ENCODE measurements around the gene FIBP. TPM values are rescaled to one million over a fixed set of nuclear protein-coding genes. Genes with fewer than 3 reads are reported as not detected.
A peak's percentile ranks its signal among the peaks of the same experiment; 100 is the strongest.

The FIBP gene
- total RNA-seq, 1 experiment from 2014 or later = 221 TPM

DNA sequence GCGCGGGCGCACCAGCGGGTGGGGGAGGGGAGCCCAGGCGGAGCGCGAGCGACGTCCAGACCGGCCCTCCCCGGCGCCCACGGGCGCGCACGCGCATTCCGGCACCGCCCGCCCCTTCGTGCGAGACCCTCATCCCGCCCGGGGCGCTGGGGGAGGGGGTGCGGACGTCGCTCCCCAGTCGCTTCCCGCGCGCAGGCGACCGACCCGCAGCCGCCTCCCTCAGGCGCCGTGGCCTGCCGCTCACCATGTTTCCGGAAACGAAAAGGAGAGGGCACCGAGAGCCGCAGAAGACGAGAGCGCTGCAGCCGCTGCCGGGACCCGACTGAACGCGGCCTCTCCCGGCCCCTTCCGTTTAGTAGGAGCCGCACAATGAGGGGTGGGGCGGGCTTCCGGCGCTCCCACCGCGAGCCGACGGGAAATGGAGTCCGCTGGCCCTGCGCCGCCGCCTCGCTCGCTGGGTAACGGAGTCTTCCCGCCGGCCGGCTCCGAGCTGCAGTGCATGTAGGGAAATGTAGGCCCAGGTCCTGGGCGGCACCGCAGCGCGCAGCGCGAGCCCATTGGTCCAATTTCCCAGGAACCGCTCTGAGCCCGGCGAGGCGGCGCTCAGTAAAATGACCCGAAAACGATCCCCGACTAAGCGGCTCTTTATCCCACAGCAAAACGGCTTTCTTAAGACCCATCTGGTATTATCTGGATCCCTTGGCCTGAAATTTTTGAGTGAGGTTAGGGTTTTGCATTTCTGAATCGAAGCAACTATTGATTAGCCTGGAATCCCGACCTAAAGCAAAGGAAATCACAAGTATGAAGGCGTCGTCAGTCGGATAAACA lies 30.2 kb downstream of the FIBP start, which contains the start of gene CFL1:
Gene CFL1, minus strand, starts transcription at position 328 of the 828 bp plus-strand sequence. Its CDS starts 81 bp downstream, at position 247.
- POLR2A ChIA-PET (ENCODE audit: unreplicated experiment) = interaction anchor here (0.5 to 1.4 kb wide), 8 partner anchors 9 to 1518 kb away, joined by 3 to 6 read pairs (median 4); partner anchors contain the start of genes CCDC85B, CCDC88B and RELA
- Histone ChIP-seq H2AFZ (ENCODE audit: low read length) (peak within 1 kb of the TSS; percentile 93), H3K4me1 (ENCODE audit: insufficient read depth, low read length) (peaks cover 42% of the 10 kb centered on the region), H3K4me2 (ENCODE audit: low read length) (peak within 1 kb of the TSS; percentile 98), H3K79me2 (ENCODE audit: low read length) (peaks cover 68% of the 10 kb centered on the region), H3F3A (ENCODE audit: low read length, unreplicated experiment) (peaks cover 11% of the 10 kb centered on the region), H3K27me3 (ENCODE audit: low read length) (no peaks in the 10 kb centered on the region), H3K9ac (ENCODE audit: low read length) (peak within 1 kb of the TSS; percentile 90), H3K4me3 (ENCODE audit: low read length) (peak within 1 kb of the TSS; percentile 79), H3K36me3 (ENCODE audit: low read depth, low read length) (peaks cover 37% of the 10 kb centered on the region), H4K20me1 (ENCODE audit: low read length) (peaks cover 45% of the 10 kb centered on the region), H3K9me3 (ENCODE audit: low read length) (no peaks in the 10 kb centered on the region), H3K9me2 (replicated peaks; ENCODE audit: low read length) (no peaks in the 10 kb centered on the region), H3K27ac (ENCODE audit: low read length) (peak within 1 kb of the TSS; percentile 74)
- BruUV-seq (replicated peaks) = no TSS peak
- TF ChIP-seq EZH2 (IDR thresholded peaks at IDR 0.05; ENCODE audit: low read length, unreplicated experiment) = no peak
- intact Hi-C loops (cut with micrococcal nuclease) = loop anchor here (2.0 kb wide), 1 partner anchor 31 kb away; the partner anchor contains the start of gene FIBP
- CTCF ChIA-PET = interaction anchor here (0.5 to 2.6 kb wide), 2 partner anchors 31 to 143 kb away, joined by 3 to 26 read pairs; partner anchors contain the start of gene FIBP
- peak; percentile 99 for DNase-seq
- peak; percentile 57 for ATAC-seq

DNA sequence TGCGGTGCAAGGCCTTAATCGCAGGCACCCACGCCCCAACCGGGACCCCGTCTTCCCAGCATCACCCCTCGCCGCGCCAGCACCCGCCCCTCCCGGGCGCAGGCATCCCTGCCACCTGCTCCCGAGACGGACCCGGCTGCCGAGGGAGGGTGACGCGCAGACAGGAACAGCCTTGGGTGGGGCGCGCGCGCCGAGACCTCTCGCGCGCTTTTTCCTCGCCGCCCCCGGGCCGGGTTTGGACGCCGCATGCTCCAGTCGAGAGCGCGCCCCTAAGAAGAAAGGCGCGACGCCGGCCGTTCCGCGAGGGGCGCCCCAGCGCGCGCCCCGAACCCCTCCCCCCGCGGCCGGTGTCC lies 30.8 kb downstream of the FIBP start:
- H3K36me3 ChIP-seq (ENCODE audit: low read depth, low read length) = peaks cover 42% of the 10 kb centered on the region
- H3K4me3 ChIP-seq (ENCODE audit: low read length) = peak overlapping the region; percentile 79
- no peak for ATAC-seq
- H3K9me3 ChIP-seq (ENCODE audit: low read length) = no peaks in the 10 kb centered on the region
- no peaks in the 10 kb centered on the region for H3K9me2 ChIP-seq (replicated peaks; ENCODE audit: low read length)
- no peaks in the 10 kb centered on the region for H3K27me3 ChIP-seq (ENCODE audit: low read length)
- ChIA-PET POLR2A (ENCODE audit: unreplicated experiment) (interaction anchor here (0.6 kb wide), 1 partner anchor 40 kb away, joined by 3 read pairs; no protein-coding TSS in a partner anchor), CTCF (interaction anchor here (0.5 kb wide), 1 partner anchor 88 kb away, joined by 6 read pairs; no protein-coding TSS in a partner anchor)
- H3K9ac ChIP-seq (ENCODE audit: low read length) = peak overlapping the region; percentile 90
- intact Hi-C loops (cut with micrococcal nuclease) = no loop called here
- H3K27ac ChIP-seq (ENCODE audit: low read length) = peak overlapping the region; percentile 72
- peaks cover 49% of the 10 kb centered on the region for H4K20me1 ChIP-seq (ENCODE audit: low read length)
- BruUV-seq (replicated peaks) = no TSS peak
- H3K4me2 ChIP-seq (ENCODE audit: low read length) = peak overlapping the region; percentile 95
- TF ChIP-seq EZH2phosphoT487 (IDR thresholded peaks at IDR 0.05; ENCODE audit: borderline replicate concordance, low read length) (no peak), EZH2 (IDR thresholded peaks at IDR 0.05; ENCODE audit: low read length, unreplicated experiment) (no peak)
- TF ChIP-seq, protein P1, sequence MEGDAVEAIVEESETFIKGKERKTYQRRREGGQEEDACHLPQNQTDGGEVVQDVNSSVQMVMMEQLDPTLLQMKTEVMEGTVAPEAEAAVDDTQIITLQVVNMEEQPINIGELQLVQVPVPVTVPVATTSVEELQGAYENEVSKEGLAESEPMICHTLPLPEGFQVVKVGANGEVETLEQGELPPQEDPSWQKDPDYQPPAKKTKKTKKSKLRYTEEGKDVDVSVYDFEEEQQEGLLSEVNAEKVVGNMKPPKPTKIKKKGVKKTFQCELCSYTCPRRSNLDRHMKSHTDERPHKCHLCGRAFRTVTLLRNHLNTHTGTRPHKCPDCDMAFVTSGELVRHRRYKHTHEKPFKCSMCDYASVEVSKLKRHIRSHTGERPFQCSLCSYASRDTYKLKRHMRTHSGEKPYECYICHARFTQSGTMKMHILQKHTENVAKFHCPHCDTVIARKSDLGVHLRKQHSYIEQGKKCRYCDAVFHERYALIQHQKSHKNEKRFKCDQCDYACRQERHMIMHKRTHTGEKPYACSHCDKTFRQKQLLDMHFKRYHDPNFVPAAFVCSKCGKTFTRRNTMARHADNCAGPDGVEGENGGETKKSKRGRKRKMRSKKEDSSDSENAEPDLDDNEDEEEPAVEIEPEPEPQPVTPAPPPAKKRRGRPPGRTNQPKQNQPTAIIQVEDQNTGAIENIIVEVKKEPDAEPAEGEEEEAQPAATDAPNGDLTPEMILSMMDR (conservative IDR thresholded peaks at IDR 0.05; ENCODE audit: low read depth, low read length) = no peak
- H3K79me2 ChIP-seq (ENCODE audit: low read length) = peaks cover 62% of the 10 kb centered on the region
- H3F3A ChIP-seq (ENCODE audit: low read length, unreplicated experiment) = peaks cover 11% of the 10 kb centered on the region
- peaks cover 42% of the 10 kb centered on the region for H3K4me1 ChIP-seq (ENCODE audit: insufficient read depth, low read length)
- no peak overlapping the region for H2AFZ ChIP-seq (ENCODE audit: low read length)
- DNase-seq = peak; percentile 39

DNA sequence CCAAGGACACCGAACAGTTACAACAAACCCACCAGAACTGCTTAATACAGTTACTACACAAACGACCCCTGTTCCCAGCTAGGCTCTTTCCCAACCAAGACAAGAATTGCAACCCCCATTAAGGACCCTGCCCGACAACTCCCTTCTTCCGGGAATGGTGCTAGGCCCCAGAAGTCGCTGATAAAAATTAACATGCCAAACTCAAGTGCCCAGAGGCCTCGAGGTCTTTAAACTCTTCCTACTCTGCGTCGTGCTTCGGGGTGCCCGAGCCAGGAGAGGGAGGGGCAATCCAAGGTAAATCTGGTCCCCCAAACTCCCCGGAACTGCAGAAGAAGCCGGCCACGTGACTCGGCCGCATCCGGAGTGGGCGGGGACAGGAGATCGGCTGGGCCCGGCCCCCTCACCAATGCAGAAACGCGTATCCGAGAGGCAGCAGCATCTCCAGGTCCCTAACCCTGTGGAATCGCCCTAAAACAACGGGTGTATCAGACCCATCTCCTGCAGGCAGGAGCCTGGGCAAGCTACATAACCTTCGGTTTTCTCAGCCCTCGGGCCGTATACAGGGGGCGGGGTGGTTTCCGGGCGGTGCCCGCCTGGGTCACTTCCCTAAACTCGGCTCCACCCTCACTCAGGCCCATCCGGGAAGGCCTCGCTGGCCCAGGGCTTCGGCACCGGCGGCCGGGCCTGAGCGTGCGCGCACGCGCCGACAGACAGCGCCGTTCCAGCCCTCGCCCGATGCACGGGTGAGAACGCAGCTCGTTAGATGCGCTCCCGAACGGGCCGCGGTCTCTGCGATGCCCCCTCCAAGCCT lies 31.4 kb downstream of the FIBP start:
- CTCF ChIA-PET = interaction anchor here (0.5 kb wide), 1 partner anchor 87 kb away, joined by 6 read pairs; no protein-coding TSS in a partner anchor
- intact Hi-C loops (cut with micrococcal nuclease) = no loop called here

More for the DNA sequence above, 31.4 kb downstream of the FIBP start:
- Histone ChIP-seq H3K9me3 (ENCODE audit: low read length) (no peaks in the 10 kb centered on the region), H3K4me2 (ENCODE audit: low read length) (peak overlapping the region; percentile 95), H3K9me2 (replicated peaks; ENCODE audit: low read length) (no peaks in the 10 kb centered on the region), H3K4me1 (ENCODE audit: insufficient read depth, low read length) (peaks cover 39% of the 10 kb centered on the region), H3K27ac (ENCODE audit: low read length) (peak overlapping the region; percentile 72), H3F3A (ENCODE audit: low read length, unreplicated experiment) (peaks cover 11% of the 10 kb centered on the region), H3K36me3 (ENCODE audit: low read depth, low read length) (peaks cover 48% of the 10 kb centered on the region), H2AFZ (ENCODE audit: low read length) (no peak overlapping the region), H3K27me3 (ENCODE audit: low read length) (no peaks in the 10 kb centered on the region), H3K4me3 (ENCODE audit: low read length) (peak overlapping the region; percentile 79), H3K9ac (ENCODE audit: low read length) (peak overlapping the region; percentile 90), H4K20me1 (ENCODE audit: low read length) (peaks cover 49% of the 10 kb centered on the region), H3K79me2 (ENCODE audit: low read length) (peaks cover 56% of the 10 kb centered on the region)
- DNase-seq (peak; percentile 67), ATAC-seq (peak; percentile 9; the same call in 1 of the 2 replicates)
- TF ChIP-seq EZH2phosphoT487 (IDR thresholded peaks at IDR 0.05; ENCODE audit: borderline replicate concordance, low read length) (no peak), EZH2 (IDR thresholded peaks at IDR 0.05; ENCODE audit: low read length, unreplicated experiment) (no peak)
- TF ChIP-seq, protein P1 (conservative IDR thresholded peaks at IDR 0.05; ENCODE audit: low read depth, low read length) = no peak
- POLR2A ChIA-PET (ENCODE audit: unreplicated experiment) = interaction anchor here (0.6 kb wide), 1 partner anchor 41 kb away, joined by 3 read pairs; no protein-coding TSS in a partner anchor
- no TSS peak for BruUV-seq (replicated peaks)
